Renal pelvis (tissue), 4 donors: ENCODE results near the gene FANK1. TPM values are rescaled to one million over a fixed set of nuclear protein-coding genes. Genes with fewer than 3 reads are reported as not detected.
A peak's percentile ranks its signal among the peaks of the same experiment; 100 is the strongest.
"Not testable (repeated sequence)": the region's sequence is repeated elsewhere in the genome, so short reads cannot be mapped to it uniquely, and the experiment has no call there.

ENCODE experiments used
- DNase-seq: peaks from one replicate; pipeline ENCODE4 v3.0.0-alpha.2; 2013
- polyA plus RNA-seq, 3 donors: library from polyadenylated mRNA; unstranded; fragments of 120-200 nt; gene quantifications; one replicate each; pipeline ENCODE4 v1.2.1, GENCODE V29; 2013; ENCODE audit not compliant: insufficient read length in 3 of 3

The FANK1 gene
- polyA plus RNA-seq, 3 donors = 10.0 to 14.9 (median 11.7) TPM

- no peak for DNase-seq
Observed at GRCh38 chr10:126021833-126022500, 125.6 kb downstream of the FANK1 start.

- DNase-seq = no peak
Observed at GRCh38 chr10:126022841-126023240, 126.5 kb downstream of the FANK1 start.

DNA sequence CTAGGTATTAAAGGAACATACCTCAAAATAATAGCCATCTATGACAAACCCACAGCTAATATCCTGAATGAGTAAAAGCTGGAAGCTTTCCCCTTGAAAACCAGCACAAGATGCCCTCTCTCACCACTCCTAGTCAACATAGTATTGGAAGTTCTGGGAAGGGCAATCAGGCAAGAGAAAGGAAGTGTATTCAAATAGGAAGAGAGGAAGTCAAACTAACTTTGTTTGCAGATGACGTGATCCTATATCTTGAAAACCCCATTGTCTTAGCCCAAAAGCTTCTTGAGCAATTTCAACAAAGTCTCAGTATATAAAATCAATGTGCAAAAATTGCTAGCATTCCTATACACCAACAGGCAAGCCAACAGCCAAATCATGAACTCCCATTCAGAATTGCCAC lies 131.3 kb downstream of the FANK1 start:
- no peak for DNase-seq

DNA sequence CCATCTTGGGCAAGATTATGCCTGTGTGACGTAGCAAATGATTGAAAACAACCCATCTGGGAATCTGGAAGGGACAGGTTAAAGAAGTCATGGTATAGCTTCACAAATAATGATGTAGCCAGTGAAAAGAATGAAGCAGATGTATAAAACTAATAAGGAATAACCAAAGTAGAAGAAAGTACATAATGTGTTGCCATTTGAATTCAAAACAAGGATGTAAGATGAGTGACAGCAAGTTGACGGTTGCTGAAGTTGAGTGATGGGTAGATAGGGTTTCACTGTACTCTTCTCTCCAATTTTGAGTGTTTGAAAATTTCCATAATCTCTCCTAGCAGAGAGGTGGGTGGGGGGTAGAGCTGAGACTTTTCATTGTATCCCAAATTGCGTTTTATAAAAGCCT lies 133.6 kb downstream of the FANK1 start:
- no peak for DNase-seq

DNA sequence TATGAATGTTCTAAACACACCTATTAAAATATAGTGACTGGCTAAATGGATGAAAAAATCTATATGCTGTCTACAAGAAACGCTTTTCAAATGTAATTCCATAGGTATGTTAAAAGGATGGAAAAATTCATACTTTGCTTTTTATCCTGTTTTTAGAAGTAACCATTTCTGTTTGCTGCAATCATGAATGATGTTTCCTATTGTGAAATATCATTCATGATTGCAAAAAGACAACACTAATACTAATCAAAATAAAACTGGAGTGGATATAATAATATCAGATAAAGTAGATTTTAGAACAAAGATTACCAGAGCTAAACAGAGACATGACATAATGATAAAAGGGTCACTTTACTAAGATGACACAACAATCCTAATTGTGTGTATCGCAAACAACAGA lies 138.2 kb downstream of the FANK1 start:
- no peak for DNase-seq

DNA sequence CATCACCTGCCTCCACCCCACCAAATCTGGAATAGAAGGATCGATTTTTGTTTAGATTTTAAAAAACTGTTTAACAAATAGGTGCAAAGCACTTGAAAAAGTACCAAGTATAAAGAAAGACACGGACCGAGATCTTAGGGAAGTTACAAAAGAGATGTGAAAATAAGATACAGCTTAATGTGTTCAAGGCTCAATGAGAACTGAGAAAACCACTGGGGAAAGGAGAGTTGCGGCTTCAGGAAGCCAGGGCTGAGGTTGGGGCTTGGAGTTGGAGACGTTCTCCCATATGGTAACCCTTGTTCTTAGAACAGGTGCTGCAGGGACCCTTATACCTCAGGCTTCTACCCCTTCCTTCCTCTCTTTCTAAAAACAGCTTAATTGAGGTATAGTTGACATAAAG lies 140.2 kb downstream of the FANK1 start:
- DNase-seq = no peak

DNA sequence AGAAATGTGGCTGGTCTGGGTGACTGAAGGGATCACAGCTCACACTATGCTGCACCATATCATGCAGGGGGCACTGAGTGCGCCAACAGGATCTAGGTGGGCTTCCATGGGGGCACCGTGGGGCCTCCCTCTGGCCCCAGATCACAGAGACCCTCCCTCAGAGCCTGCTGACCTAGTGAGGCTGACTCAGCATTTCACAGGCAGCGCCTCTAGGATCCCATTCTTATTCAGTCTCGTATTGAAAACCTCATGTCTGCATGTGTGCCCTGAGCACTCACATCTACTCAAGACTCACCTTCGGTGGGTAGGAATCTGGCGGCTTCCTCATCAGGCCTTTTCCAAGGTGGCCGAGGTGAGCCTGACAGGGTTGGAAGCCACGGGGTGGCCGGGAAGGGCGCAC lies 141.6 kb downstream of the FANK1 start:
- no peak for DNase-seq

DNA sequence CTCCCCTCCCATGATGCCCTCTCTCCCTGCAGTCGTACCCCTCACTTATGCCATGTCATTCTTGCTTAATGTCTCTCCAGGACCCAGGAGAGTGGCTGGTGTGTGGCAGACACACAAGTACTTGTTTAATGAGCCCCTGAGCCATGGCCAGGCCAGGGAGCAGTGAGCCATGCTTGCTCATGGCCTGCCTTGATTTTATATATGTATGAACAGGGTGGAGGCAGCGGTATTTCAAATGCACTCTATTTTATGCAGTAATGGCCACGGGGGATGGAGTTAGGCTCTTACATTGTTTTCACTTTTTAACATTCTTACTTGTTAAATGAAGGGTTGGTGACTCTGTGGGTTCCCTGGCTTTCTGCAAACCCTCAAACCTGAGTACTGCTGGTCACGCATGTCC lies 144.8 kb downstream of the FANK1 start:
- no peak for DNase-seq

DNA sequence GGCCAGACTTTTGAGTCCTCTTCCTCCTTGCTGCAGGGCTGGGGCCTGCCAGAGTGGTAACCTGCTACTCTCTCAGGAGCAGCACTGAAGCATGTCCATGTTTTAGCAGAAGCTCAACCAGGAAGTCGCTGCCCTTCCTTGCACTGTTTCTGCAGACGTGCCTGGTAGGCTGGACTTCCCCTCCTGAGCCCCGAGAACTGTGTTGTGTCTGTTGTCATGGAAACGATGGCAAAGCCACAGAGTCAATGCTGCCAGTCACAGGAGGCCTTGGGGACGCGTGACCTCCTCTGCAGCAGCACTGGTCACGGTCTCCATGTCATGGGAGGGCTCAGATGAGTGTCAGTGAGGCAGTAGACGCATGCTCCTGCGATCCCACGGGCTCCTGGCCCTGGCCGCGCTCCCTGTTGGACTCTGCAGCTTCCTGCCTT lies 145.5 kb downstream of the FANK1 start:
- DNase-seq = peak; percentile 94

DNA sequence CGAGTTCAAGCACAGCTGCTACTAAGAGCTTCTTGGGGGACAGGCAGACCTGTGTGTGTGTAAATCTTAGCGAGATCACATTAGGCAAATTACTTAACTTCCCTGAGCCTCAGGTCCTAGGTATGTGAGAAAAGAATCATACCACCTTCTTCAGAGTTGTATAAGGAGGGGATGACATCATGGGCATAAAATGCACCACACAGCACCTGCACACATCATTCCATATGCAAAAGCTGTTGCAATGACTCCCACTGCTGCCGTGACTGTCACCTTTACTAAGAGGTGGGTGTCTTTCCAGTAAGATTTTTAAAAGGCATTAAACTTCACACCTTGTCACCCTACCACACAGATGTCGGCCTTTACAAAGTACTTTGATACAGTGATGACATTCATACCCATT lies 146.0 kb downstream of the FANK1 start:
- DNase-seq = no peak

GRCh38 chr10:126042906-126043305 lies 146.5 kb downstream of the FANK1 start:
- no peak for DNase-seq

- no peak for DNase-seq
Observed at GRCh38 chr10:126043389-126043788, 147.0 kb downstream of the FANK1 start.

DNA sequence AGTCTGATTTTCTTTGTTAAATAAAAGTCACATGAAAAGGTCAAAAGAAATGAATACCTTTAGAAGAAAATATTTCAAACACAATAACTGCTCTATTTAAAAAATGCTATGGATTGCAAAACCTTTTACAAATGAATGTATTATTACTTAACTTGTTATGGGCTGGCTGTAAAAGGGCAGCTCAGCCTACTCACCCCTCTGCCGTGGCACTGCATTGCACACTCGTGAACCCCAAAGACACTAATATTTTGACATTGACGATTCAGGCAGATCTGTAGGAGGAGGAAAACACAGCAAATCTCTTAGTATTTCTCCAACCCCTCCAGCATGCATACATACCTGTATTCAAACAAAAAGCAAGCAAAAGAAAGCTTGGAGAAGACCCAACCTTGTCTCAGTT lies 149.5 kb downstream of the FANK1 start:
- DNase-seq = no peak

DNA sequence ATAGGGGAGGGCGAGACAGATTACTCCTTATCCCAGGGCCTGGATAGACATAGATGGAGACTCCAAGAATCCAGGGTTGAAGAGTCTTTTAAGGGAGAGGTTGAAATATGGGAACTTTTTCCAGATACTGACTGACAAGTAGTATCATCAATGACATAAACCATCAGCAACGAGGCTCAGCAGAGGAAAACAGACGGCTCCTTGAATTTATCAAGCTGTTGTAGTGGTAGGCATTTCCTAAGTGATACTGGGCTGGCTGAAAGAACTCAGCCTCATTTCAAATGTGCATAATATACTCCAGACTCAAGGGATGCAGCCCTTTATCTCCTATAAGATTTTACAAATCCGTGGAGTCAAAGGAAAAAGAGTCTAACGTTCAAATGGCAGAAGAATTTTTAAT lies 150.5 kb downstream of the FANK1 start:
- DNase-seq = no peak

DNA sequence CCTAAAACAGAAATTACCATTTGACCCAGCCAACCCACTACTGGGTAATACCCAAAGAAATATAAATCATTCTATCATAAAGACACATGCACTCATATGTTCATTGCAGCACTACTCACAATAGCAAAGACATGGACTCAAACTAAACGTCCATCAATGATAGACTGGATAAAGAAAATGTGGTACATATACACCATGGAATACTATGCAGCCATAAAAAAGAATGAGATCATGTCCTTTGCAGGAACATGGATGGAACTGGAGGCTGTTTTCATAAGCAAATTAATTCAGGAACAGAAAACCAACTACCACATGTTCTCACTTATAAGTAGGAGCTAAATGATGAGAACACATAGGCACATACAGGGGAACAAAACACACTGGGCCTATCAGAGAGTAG lies 151.4 kb downstream of the FANK1 start:
- not testable (repeated sequence) for DNase-seq

DNA sequence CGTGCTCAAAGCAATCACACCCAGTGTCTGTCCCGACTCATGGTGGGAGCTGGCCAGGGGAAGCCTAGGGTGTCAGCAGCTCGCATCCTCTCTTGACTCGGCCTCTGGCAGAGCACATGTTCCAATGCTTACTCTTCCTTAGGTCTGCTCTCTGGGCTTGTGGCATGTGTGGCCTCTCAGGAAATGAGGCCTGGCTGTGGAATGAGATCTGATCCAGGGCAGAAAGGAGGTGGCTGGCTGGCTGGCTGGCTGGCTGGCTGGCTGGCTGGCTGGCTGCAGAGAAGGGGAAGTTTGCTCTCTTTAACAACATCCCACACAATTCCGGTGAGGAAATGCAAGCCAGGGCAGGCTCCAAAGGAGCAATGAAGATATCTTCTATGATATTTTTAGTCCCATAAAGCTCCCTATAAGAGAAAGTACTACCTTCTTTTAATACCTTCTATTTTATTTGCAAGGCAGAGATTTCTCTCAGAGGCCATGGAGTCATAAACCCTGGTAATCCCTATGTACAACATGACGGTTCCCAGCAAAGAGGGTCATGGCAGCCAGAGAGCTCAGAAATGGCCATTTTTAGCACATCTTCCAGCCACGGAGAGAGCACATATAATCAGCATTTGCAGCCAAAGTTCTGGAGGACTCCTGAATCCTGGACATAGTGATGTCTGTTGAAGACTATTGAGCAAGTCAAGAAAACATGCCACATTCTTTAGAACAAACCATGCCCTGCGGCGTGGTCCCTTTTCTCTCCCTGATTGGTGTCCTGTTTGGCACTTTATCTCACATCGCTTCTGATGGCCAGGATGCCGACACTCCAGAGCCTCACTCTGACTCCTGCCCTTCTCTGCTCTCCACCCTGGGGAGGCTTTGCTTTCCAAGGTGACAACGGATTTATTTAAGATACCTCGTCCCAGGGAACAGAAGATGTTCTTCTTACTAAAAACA lies 153.7 kb downstream of the FANK1 start:
- DNase-seq = no peak

DNA sequence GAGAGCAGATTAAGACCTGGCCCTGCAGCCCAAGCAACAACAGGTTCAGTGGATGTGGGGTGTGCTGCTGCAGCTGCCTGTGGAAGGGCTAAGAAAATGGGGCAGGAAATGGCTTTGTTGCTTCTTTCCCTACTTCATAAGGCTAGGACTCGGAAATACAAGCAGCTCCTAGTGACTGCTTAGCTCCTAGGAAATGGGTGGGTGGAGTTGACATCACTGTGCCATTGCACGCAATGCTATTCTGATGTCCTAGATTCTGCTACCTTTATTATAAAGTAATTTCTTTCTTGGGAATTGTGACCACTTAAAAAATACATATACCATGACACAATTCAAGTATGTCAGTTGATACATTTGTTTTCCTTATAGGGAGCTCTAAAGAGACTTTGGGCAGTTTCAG lies 155.8 kb downstream of the FANK1 start:
- no peak for DNase-seq

DNA sequence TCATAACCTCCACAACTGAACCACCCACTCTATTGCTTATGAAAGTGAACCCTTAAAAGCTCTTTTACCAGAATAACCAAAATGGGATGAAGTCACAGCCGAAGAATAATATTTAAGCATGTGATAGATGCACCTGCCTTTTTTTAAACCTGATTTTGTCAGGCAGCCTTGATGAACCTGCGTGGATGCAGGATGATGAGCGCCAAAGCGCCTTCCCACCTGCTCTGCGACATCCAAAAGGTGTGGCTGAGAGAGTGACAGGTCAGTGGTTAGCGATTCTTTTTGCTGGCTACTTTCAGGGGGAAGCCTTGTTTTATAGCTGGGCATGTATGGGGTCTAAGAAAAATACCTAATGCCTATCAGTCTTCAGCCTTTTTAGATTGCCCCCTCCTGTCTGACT lies 157.8 kb downstream of the FANK1 start:
- no peak for DNase-seq

DNA sequence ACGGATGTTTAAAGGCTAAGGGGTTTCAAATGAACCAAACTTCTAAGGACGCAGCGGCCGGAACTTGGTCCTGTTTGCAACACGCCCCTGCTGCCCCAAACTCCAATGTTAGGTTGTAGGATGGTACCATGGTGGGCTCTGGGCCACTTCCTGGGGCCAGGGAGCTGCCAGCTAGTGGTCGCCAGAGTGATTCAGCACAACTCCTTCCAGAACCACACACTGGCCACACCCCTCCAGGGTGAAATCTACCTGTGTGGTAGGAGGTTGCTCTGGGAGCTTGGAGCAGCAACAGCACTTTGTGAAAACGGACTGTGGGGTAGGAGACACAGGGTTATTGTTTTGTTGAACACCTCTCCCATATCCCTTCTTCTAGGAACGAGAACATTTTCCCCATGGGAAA lies 161.1 kb downstream of the FANK1 start:
- no peak for DNase-seq

- DNase-seq = no peak
Observed at GRCh38 chr10:126058104-126058503, 161.7 kb downstream of the FANK1 start.

GRCh38 chr10:126058507-126058906 lies 162.1 kb downstream of the FANK1 start:
- DNase-seq = no peak
